K562 (cell line): ENCODE measurements around the gene DIP2C. TPM values are rescaled to one million over a fixed set of nuclear protein-coding genes. Genes with fewer than 3 reads are reported as not detected.

ENCODE experiments used
- ATAC-seq: fragments of 200-7000 bp; cut with Tn5 transposase; 3 replicates; pipeline ENCODE4 v1.9.1; 2020; ENCODE audit warnings: moderate library complexity
- BruUV-seq: library from RNA; stranded (reverse); fragments of 400-500 nt; replicated peaks from 2 replicates; lab custom pipeline; 2021; lab: Mats Ljungman, UMichigan
- CTCF ChIA-PET: fragments of 300-600 bp; formaldehyde crosslinking; extraction: SDS; loops from one replicate; lab custom pipeline; 2021; ENCODE audit warnings: low intra/inter-chr PET ratio; lab: Yijun Ruan, JAX
- POLR2A ChIA-PET: fragments of 300-600, 350-650 bp; sonication (Branson Sonifier 250); formaldehyde crosslinking; extraction: SDS; loops from one replicate; lab custom pipeline; 2021; ENCODE audit warnings: antibody characterized with exemption, inconsistent platforms; lab: Yijun Ruan, JAX
- DNase-seq, 4 experiments: peaks; one replicate each; pipeline versions ENCODE4 v3.0.0 to v3.0.0-alpha.2; 2011 to 2018; ENCODE audit warnings: low spot score in 3 of 4, mixed read lengths in 3 of 4; ENCODE audit errors: extremely low read depth in 1 of 4
- FAIRE-seq: peaks from 2 replicates; lab custom pipeline; 2011; peaks lifted over from hg19 to GRCh38; lab: Jason Lieb, UNC
- H2AFZ ChIP-seq: 2 replicates; pipeline ENCODE4 v1.6.0; 2011; ENCODE audit warnings: low read depth, low read length, control low read depth, inconsistent platforms
- H3K27ac ChIP-seq: fragments of 200-600 bp; 3 replicates; pipeline ENCODE4 v1.8.0; 2011; ENCODE audit warnings: low read depth, mild to moderate bottlenecking, control low read depth, inconsistent platforms, low read length, moderate library complexity, mixed read lengths; ENCODE audit errors: extremely low read depth
- H3K27me3 ChIP-seq, 2 experiments: fragments of 300-600 bp in 1 of 2; 2 replicates in 1 of 2; 3 replicates in 1 of 2; pipeline versions ENCODE4 v1.6.0 to v1.8.0; 2011; ENCODE audit warnings: inconsistent platforms in 2 of 2, low read length in 2 of 2, mild to moderate bottlenecking in 1 of 2, mixed read lengths in 1 of 2, moderate library complexity in 1 of 2; ENCODE audit not compliant: control insufficient read depth in 2 of 2, insufficient read depth in 2 of 2
- H3K36me3 ChIP-seq: fragments of 300-600 bp; 3 replicates; pipeline ENCODE4 v1.8.0; 2011; ENCODE audit warnings: mild to moderate bottlenecking, low read length, inconsistent platforms; ENCODE audit not compliant: control insufficient read depth, insufficient read depth
- H3K4me1 ChIP-seq, 2 experiments: fragments of 200-600 bp in 1 of 2; replicated peaks in 1 of 2; 2 replicates in 1 of 2; 3 replicates in 1 of 2; pipeline versions ENCODE4 v1.5.1 to v1.8.0; 2011; ENCODE audit warnings: inconsistent platforms in 2 of 2, low read length in 2 of 2, mild to moderate bottlenecking in 1 of 2, mixed read lengths in 1 of 2, moderate library complexity in 1 of 2; ENCODE audit not compliant: control insufficient read depth in 2 of 2, insufficient read depth in 2 of 2
- H3K4me2 ChIP-seq: 2 replicates; pipeline ENCODE4 v1.6.1; 2011; ENCODE audit warnings: low read length, control low read depth, inconsistent platforms, mixed read lengths; ENCODE audit not compliant: insufficient read depth
- H3K4me3 ChIP-seq: fragments of 200-600 bp; sonication (generic), shearing (Covaris generic); 2 replicates; pipeline ENCODE4 v1.5.1; 2016; ENCODE audit warnings: control low read depth, inconsistent platforms
- H3K79me2 ChIP-seq: fragments of 200-600 bp; 3 replicates; pipeline ENCODE4 v1.8.0; 2011; ENCODE audit warnings: low read length, inconsistent platforms; ENCODE audit not compliant: control insufficient read depth, insufficient read depth
- H3K9ac ChIP-seq, 2 experiments: 2 replicates each; pipeline versions ENCODE4 v1.6.0 to v1.6.1; 2011; ENCODE audit warnings: low read depth in 2 of 2, low read length in 2 of 2, control low read depth in 1 of 2, inconsistent platforms in 1 of 2, mild to moderate bottlenecking in 1 of 2, mixed read lengths in 1 of 2; ENCODE audit not compliant: insufficient read depth in 1 of 2
- H3K9me1 ChIP-seq: one replicate; pipeline ENCODE4 v1.6.0; 2011; ENCODE audit warnings: inconsistent platforms, mild to moderate bottlenecking, low read length, moderate library complexity; ENCODE audit not compliant: control insufficient read depth, insufficient read depth
- H3K9me3 ChIP-seq: replicated peaks from 2 replicates; pipeline ENCODE4 v1.5.1; 2011; ENCODE audit warnings: low read depth, low read length, inconsistent platforms; ENCODE audit not compliant: control insufficient read depth, insufficient read depth
- H4K20me1 ChIP-seq: replicated peaks from 2 replicates; pipeline ENCODE4 v1.6.1; 2011; ENCODE audit warnings: low read length, inconsistent platforms, mixed read lengths; ENCODE audit not compliant: control insufficient read depth, insufficient read depth
- ARID1B ChIP-seq: fragments of 450-650 bp; IDR thresholded peaks from 2 replicates; pipeline ENCODE4 v1.6.1; 2016; ENCODE audit warnings: antibody characterized with exemption, mild to moderate bottlenecking, inconsistent platforms
- NBN ChIP-seq: fragments of 450-650 bp; IDR thresholded peaks from 2 replicates; pipeline ENCODE4 v1.6.1; 2016; ENCODE audit warnings: low read depth, mild to moderate bottlenecking
- RBFOX2 ChIP-seq: fragments of 200-400 bp; formaldehyde crosslinking; IDR thresholded peaks from 2 replicates; pipeline ENCODE4 v1.6.1; 2017; ENCODE audit warnings: low read depth, mild to moderate bottlenecking, low read length, moderate library complexity
- ZBTB1 ChIP-seq: sonication (generic); formaldehyde crosslinking; IDR thresholded peaks from 2 replicates; pipeline ENCODE4 v1.8.1; 2023; ENCODE audit warnings: missing genetic modification reagents, low read depth, mild to moderate bottlenecking, borderline replicate concordance
- ZKSCAN1 ChIP-seq: fragments of 150-350 bp; IDR thresholded peaks from 2 replicates; pipeline ENCODE4 v1.6.1; 2016; ENCODE audit warnings: low read depth, low read length
- WGBS: fragments of 100-300 bp; shearing (Covaris generic); methylation state at CpG from one replicate; pipeline ENCODE4 v1.1.6; 2016; ENCODE audit warnings: low coverage, mixed read lengths; ENCODE audit not compliant: insufficient coverage; ENCODE audit errors: missing lambda C conversion rate; 5-methylcytosine and 5-hydroxymethylcytosine counted together
- in situ Hi-C: fragments of 300-500 bp; cut with MboI; formaldehyde crosslinking; loops from 4 replicates; pipeline ENCODE4 v1.15.0; 2018; ENCODE audit warnings: inconsistent platforms, mixed read lengths
- intact Hi-C: fragments of 100-400 bp; cut with micrococcal nuclease; formaldehyde crosslinking; loops from 2 replicates; pipeline ENCODE4 v1.14.2; 2022
- polyA plus RNA-seq, 8 experiments: library from polyadenylated mRNA; depleted of rRNA in 4 of 8; stranded (reverse) in 5 of 8; unstranded in 3 of 8; fragments of >200 nt; fragmentation: Nextera tagmentation in 2 of 8; fragmentation: Illumina TruSeq in 1 of 8; extraction: Ambion mirVana in 2 of 8; extraction: Trizol in 1 of 8; gene quantifications; 2 replicates each; pipeline versions ENCODE4 v1.2.1 to v1.2.3, GENCODE V29; 2011 to 2014; ENCODE audit warnings: inconsistent platforms in 1 of 8, missing spikeins in 1 of 8
- total RNA-seq, 7 experiments: library from RNA; depleted of rRNA in 6 of 7; stranded (reverse); fragments of >200 nt in 6 of 7; fragmentation: Illumina TruSeq in 2 of 7; extraction: Trizol in 2 of 7; gene quantifications; 2 replicates each; pipeline versions ENCODE4 v1.2.1 to v1.2.3, GENCODE V29; 2011 to 2021; ENCODE audit warnings: low replicate concordance in 1 of 7
- TF ChIP-seq, protein P1 (sequence below): fragments of 250-450 bp; sonication (Bioruptor Pico); IDR thresholded peaks from 2 replicates; pipeline ENCODE4 v1.5.0; 2021
- TF ChIP-seq, protein P2 (sequence below): fragments of 450-650 bp; IDR thresholded peaks from 2 replicates; pipeline ENCODE4 v1.6.1; 2016; ENCODE audit warnings: borderline replicate concordance
- TF ChIP-seq, protein P3 (sequence below): fragments of 450-650 bp; IDR thresholded peaks from 2 replicates; pipeline ENCODE4 v1.6.1; 2017; ENCODE audit warnings: antibody characterized with exemption, mild to moderate bottlenecking
- TF ChIP-seq, protein P4 (sequence below): sonication (generic); formaldehyde crosslinking; IDR thresholded peaks from 2 replicates; pipeline ENCODE4 v1.8.0; 2023; ENCODE audit warnings: mild to moderate bottlenecking, missing genetic modification reagents

The DIP2C gene
- total and polyA plus RNA-seq, 9 of the 15 experiments (the other 6 are each of a cell fraction or from before 2014, with no cell fraction given), result 0.01 TPM; not detected in 8

DNA sequence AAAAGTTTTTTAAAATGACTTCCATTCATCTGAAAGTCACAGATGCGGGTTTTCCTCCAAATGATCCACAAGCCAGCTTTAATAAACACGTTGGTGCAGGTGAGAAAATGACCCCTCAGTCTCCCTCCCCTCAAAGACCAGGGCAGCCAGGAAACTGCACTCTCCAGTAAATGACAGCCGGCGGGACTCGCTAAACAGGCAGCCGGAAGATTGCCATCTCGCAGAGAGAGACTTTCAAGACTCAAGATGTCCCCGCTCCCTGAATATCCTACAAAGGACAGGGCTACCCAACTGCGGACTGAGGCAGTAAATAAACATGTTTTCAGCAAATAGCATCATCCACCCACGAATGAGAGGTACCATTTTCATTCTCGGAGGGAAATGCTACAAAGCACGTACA, 116.8 kb downstream of the DIP2C start:
- 2% methylated on average over 12 of the region's 12 CpGs for WGBS
- DNase-seq, result no peak

More for the DNA sequence above, 116.8 kb downstream of the DIP2C start:
- no peak for ATAC-seq
- Histone ChIP-seq H3K79me2 (no peaks in the 10 kb centered on the region), H3K9ac (no peak overlapping the region), H2AFZ (no peak overlapping the region), H3K9me3 (no peaks in the 10 kb centered on the region), H3K27ac (no peak overlapping the region), H3K4me3 (no peak overlapping the region), H4K20me1 (no peaks in the 10 kb centered on the region; the same call in 1 of the 2 replicates), H3K36me3 (no peaks in the 10 kb centered on the region), H3K9me1 (no peaks in the 10 kb centered on the region), H3K4me2 (no peak overlapping the region), H3K27me3 (peaks cover 42 to 63% of the 10 kb centered on the region in 2 experiments), H3K4me1 (no peaks in the 10 kb centered on the region)
- POLR2A ChIA-PET, result interaction anchor here (0.6 kb wide), 1 partner anchor 23 kb away, joined by 3 read pairs; no protein-coding TSS in a partner anchor
- CTCF ChIA-PET, result no interaction called here
- no peak for FAIRE-seq
- intact Hi-C loops (no loop called here), in situ Hi-C loops (loop anchor here (10.0 kb wide), 1 partner anchor 102 kb away; no protein-coding TSS in a partner anchor)
- TF ChIP-seq, protein P1, sequence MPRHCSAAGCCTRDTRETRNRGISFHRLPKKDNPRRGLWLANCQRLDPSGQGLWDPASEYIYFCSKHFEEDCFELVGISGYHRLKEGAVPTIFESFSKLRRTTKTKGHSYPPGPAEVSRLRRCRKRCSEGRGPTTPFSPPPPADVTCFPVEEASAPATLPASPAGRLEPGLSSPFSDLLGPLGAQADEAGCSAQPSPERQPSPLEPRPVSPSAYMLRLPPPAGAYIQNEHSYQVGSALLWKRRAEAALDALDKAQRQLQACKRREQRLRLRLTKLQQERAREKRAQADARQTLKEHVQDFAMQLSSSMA, result no peak
- TF ChIP-seq, protein P2, sequence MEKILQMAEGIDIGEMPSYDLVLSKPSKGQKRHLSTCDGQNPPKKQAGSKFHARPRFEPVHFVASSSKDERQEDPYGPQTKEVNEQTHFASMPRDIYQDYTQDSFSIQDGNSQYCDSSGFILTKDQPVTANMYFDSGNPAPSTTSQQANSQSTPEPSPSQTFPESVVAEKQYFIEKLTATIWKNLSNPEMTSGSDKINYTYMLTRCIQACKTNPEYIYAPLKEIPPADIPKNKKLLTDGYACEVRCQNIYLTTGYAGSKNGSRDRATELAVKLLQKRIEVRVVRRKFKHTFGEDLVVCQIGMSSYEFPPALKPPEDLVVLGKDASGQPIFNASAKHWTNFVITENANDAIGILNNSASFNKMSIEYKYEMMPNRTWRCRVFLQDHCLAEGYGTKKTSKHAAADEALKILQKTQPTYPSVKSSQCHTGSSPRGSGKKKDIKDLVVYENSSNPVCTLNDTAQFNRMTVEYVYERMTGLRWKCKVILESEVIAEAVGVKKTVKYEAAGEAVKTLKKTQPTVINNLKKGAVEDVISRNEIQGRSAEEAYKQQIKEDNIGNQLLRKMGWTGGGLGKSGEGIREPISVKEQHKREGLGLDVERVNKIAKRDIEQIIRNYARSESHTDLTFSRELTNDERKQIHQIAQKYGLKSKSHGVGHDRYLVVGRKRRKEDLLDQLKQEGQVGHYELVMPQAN, result no peak
- no peak for TF ChIP-seq ARID1B
- TF ChIP-seq, protein P3, sequence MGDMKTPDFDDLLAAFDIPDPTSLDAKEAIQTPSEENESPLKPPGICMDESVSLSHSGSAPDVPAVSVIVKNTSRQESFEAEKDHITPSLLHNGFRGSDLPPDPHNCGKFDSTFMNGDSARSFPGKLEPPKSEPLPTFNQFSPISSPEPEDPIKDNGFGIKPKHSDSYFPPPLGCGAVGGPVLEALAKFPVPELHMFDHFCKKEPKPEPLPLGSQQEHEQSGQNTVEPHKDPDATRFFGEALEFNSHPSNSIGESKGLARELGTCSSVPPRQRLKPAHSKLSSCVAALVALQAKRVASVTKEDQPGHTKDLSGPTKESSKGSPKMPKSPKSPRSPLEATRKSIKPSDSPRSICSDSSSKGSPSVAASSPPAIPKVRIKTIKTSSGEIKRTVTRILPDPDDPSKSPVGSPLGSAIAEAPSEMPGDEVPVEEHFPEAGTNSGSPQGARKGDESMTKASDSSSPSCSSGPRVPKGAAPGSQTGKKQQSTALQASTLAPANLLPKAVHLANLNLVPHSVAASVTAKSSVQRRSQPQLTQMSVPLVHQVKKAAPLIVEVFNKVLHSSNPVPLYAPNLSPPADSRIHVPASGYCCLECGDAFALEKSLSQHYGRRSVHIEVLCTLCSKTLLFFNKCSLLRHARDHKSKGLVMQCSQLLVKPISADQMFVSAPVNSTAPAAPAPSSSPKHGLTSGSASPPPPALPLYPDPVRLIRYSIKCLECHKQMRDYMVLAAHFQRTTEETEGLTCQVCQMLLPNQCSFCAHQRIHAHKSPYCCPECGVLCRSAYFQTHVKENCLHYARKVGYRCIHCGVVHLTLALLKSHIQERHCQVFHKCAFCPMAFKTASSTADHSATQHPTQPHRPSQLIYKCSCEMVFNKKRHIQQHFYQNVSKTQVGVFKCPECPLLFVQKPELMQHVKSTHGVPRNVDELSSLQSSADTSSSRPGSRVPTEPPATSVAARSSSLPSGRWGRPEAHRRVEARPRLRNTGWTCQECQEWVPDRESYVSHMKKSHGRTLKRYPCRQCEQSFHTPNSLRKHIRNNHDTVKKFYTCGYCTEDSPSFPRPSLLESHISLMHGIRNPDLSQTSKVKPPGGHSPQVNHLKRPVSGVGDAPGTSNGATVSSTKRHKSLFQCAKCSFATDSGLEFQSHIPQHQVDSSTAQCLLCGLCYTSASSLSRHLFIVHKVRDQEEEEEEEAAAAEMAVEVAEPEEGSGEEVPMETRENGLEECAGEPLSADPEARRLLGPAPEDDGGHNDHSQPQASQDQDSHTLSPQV, result no peak
- no peak for TF ChIP-seq ZBTB1 (CRISPR knock-in tag)
- no peak for TF ChIP-seq ZKSCAN1
- TF ChIP-seq, protein P4, sequence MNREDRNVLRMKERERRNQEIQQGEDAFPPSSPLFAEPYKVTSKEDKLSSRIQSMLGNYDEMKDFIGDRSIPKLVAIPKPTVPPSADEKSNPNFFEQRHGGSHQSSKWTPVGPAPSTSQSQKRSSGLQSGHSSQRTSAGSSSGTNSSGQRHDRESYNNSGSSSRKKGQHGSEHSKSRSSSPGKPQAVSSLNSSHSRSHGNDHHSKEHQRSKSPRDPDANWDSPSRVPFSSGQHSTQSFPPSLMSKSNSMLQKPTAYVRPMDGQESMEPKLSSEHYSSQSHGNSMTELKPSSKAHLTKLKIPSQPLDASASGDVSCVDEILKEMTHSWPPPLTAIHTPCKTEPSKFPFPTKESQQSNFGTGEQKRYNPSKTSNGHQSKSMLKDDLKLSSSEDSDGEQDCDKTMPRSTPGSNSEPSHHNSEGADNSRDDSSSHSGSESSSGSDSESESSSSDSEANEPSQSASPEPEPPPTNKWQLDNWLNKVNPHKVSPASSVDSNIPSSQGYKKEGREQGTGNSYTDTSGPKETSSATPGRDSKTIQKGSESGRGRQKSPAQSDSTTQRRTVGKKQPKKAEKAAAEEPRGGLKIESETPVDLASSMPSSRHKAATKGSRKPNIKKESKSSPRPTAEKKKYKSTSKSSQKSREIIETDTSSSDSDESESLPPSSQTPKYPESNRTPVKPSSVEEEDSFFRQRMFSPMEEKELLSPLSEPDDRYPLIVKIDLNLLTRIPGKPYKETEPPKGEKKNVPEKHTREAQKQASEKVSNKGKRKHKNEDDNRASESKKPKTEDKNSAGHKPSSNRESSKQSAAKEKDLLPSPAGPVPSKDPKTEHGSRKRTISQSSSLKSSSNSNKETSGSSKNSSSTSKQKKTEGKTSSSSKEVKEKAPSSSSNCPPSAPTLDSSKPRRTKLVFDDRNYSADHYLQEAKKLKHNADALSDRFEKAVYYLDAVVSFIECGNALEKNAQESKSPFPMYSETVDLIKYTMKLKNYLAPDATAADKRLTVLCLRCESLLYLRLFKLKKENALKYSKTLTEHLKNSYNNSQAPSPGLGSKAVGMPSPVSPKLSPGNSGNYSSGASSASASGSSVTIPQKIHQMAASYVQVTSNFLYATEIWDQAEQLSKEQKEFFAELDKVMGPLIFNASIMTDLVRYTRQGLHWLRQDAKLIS (CRISPR knock-in tag), result no peak
- no peak for TF ChIP-seq RBFOX2
- no peak for TF ChIP-seq NBN
- BruUV-seq, result no TSS peak
